Stimulated activated CD4-positive, alpha-beta T cell treated with anti-CD3 and anti-CD28 coated beads, TNF-alpha, amount 100 ng/mL, for 4 hours (primary cell): ENCODE results near the gene MOCOS.
"Not testable (repeated sequence)": the region's sequence is repeated elsewhere in the genome, so short reads cannot be mapped to it uniquely, and the experiment has no call there.

Experiments
- DNase-seq, 3 experiments: peaks; one replicate each; pipeline ENCODE4 v3.0.0-alpha.2; 2020; ENCODE audit warnings: low read depth in 3 of 3

MOCOS gene, protein sequence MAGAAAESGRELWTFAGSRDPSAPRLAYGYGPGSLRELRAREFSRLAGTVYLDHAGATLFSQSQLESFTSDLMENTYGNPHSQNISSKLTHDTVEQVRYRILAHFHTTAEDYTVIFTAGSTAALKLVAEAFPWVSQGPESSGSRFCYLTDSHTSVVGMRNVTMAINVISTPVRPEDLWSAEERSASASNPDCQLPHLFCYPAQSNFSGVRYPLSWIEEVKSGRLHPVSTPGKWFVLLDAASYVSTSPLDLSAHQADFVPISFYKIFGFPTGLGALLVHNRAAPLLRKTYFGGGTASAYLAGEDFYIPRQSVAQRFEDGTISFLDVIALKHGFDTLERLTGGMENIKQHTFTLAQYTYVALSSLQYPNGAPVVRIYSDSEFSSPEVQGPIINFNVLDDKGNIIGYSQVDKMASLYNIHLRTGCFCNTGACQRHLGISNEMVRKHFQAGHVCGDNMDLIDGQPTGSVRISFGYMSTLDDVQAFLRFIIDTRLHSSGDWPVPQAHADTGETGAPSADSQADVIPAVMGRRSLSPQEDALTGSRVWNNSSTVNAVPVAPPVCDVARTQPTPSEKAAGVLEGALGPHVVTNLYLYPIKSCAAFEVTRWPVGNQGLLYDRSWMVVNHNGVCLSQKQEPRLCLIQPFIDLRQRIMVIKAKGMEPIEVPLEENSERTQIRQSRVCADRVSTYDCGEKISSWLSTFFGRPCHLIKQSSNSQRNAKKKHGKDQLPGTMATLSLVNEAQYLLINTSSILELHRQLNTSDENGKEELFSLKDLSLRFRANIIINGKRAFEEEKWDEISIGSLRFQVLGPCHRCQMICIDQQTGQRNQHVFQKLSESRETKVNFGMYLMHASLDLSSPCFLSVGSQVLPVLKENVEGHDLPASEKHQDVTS

DNA sequence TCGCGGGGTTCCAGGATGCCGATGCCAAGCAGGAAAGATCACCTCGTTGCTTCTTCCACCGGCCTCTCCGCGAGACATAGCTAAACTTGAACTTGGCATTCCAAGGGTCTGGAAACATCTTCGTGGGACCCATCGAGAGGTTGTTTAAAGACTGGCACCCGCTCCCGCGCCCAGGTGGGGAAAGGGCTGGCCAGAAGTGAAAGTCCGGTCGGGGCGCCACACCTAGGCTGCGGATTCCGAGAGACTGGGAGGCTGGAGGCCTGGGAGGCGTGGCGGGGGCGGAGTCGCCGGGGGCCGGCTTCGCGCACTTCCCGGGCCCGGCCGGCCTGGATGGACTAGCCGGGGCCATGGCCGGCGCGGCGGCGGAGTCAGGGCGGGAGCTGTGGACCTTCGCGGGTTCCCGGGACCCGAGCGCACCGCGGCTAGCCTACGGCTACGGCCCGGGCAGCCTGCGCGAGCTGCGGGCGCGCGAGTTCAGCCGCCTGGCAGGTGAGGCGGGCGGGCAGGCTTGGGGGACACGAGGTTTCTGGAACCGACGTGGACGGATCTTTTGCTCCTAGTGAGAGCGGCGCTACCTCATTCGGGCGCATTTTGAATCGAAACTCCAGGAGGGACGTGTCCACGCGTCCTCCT, at the start of gene MOCOS:
TSS of gene MOCOS (plus strand) at position 305 of the 633 bp plus-strand sequence. CDS start at position 348, 43 bp downstream.
- peak in 2 of 3 experiments; percentile 12 to 16 for DNase-seq

DNA sequence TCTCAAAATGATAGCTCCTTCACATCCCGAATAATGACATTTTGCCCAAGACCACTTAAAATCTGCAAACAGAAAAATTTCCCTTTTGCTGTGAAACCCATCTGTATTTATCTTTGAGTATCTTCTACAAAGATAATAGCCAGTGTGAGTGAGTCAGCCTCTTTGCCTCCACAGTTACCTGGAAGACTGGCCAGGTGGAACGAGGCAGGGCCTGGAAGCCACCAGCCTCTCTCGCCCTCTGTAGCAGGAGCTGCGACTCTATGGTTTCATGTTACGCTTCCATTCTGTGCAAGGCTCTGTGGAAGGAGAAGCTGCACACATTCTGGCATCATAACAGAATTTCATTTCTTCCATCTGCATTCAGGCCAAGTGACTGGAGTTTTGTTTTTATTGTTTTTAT, 48.1 kb upstream of the MOCOS start:
- no peak for DNase-seq

DNA sequence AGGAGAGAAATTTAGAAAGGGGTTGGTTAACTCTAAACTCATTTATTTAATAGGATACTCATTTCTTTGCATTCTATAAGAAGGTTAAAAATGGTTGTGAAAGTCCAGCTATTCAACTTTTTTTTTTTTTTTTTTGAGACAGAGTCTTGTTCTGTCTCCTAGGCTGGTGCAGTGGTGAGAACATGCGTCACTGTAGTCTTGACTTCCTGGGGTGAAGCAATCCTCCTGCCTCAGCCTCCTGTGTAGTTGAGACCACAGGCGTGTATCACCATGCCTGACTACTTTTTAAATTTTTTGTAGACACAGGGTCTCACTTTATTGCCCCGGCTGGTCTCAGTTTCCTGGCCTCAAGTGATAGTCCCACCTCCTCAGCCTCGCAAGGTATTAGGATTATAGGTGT, 45.7 kb upstream of the MOCOS start:
- no peak for DNase-seq

DNA sequence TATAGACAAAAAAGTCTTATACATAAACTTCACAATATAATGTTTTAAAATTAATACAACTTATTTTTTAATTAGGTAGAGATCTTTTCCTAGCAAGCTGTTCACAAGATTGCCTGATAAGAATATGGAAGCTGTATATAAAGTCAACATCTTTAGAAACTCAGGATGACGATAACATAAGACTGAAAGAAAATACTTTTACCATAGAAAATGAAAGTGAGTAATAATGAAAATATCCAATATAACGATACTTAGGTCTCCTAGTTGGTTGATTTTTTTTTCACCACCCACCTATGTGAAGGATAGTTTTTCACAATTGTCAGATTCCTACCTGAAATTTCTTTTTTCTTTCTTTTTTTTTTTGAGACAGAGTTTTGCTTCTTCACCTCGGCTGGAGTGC, 44.5 kb upstream of the MOCOS start:
- no peak for DNase-seq

DNA sequence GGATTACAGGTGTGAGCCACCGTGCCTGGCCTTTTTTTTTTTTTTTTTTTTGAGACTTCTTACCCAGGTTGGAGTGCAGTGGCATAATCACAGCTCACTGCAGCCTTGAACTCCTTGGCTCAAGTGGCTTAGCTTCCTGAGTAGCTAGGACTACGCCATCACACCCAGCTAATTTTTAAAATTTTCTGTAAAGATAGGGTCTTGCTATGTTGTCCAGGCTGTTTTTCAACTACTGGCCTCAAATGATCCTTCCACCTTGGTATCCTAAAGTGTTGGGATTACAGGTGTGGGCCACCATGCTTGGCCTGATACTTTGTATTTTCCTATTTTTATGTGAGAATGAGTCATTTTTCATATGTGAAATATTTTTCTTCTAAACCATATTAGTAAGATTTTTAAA, 43.9 kb upstream of the MOCOS start:
- no peak for DNase-seq

DNA sequence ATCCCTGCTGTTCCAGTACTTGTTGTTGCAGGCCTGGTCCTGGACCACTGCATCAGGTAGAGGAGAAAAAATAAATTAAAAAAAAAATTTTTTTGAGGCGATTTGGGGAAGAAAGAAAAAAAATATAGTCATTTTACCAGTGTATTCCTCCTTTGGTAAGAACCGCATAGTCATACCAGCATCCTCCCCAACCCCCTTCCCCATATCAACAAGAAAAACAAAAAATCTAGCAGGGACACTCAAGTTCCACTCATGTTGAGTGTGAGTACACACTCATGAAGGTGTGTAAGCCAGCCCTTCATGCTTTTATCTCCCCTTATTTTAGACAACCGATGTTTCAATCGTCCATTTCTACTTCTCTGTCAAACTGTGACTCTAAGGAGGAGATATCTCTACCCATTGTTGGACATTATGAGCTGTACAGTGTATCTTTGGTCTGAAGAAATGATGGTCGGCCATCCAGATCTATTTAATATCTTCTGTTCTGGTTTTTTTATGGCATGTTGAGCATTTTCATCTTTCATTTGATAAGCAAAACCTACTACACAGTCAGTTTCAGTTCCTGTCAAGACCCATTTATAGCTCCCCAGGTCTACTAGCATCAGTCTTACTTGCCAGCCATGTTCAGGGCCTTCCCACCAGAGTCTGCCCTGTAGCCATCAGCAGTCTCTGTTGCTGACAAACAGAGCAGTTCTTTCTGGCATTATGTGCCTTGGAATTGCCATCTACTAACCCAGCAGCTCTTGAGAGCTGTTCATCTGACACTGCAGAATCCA, 37.6 kb upstream of the MOCOS start:
- DNase-seq: no peak

DNA sequence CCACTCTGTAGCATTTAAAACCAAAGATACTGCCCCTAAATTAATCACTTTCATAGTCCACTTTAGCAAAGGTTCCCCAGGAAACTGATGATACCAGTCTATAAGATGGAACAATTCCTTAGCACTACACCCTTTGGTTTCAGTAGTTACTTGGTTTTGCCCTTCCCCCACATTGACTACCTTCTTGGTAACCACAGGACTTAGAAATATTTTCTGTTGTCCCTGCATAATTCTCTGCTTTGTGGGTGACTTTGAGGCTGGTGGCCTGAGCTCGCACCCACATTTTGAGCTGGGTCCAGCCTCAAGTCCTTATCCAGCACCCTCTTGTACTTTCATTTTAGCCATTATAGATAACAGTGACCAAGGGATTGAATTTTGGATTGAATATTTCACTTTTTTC, 34.5 kb upstream of the MOCOS start:
- DNase-seq: no peak

DNA sequence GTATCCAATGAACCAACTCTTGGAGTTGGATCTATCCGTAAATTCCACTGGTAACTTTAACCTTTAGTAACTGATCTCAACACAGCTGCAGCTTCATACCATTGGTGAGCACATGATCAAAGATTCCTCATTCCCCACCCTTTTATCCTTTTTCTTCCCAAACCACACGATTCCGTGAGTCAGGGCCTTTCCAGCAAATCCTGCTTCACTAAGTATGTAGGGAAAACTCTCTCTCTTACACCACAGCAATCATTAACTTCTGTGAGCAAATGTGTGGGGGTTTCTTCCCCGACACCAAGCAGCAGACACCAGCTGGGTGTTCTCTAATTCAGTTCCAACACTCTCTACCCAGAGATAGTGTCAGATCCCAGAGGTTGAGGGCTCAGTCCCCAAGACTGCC, 34.1 kb upstream of the MOCOS start:
- DNase-seq: no peak

DNA sequence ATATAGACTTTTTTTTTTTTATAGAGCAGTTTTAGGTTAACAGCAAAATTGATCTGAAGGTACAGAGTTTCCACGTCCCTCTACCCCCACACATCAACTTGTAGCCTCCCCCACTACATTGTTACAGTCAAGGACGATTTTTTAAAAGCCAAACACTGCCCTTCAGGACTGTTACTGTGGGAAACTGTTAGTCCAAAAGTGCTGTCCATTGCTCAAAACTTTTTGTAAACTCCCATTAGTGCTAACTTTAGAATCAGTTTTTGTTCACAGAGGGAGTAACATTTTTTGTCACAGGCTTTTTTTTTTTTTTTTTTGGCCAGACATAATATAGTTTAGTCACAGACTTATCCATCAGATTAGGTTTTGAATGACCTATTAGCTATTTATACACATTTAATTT, 33.5 kb upstream of the MOCOS start:
- DNase-seq: no peak

DNA sequence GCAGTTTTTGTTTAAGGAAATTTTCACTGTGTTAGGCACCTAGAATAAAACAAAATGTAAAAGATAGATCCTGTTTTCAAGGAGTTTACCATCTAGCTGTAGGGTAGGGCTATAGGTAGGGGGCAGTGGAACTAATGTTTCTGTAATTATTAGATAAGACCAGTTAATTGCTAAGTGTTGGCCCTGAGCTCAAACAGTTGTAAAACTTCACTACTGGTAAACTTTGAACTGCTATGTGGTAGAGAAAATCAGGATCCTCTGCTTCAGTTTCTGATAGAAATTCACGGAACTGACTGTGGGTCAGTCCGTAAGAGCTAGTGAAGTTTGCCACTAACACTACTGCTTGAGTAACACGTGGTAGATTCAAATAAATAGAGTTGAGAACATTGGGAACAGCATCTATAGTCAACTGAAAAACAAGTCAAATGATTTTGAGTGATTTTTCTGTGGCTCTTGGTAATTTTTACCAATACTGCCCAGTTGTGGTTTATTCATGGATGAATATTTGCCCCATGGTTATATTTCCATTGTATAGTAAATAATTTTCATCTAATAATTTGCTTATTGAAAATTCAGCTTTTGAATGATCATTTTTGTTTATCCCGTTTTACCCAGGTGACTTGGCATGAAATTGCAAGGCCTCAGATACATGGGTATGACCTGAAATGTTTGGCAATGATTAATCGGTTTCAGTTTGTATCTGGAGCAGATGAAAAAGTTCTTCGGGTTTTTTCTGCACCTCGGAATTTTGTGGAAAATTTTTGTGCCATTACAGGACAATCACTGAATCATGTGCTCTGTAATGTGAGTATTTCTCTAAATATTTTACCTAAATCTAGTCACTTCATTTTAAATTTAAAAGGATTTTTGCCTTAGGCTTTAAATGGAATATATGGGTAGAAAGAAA, 31.2 kb upstream of the MOCOS start:
- no peak for DNase-seq

DNA sequence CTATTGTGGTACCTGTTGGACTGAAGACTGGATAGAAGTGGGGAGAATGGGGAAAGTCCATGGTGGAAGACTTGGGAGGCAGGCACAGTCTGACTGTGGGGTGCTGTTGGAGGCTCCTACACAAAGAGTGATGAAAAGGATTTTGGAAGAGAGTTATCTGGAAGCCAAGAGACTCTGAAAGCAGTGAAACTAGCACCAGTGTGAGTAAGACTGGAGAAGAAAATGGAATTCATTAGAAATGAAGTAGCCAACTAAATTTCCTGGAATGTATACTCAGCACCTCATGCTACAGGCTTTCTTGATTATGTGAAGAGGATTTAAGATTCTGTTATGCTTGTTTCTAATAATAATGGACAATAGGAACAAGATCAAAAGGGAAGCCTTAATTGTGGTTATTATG, 29.9 kb upstream of the MOCOS start:
- no peak for DNase-seq

DNA sequence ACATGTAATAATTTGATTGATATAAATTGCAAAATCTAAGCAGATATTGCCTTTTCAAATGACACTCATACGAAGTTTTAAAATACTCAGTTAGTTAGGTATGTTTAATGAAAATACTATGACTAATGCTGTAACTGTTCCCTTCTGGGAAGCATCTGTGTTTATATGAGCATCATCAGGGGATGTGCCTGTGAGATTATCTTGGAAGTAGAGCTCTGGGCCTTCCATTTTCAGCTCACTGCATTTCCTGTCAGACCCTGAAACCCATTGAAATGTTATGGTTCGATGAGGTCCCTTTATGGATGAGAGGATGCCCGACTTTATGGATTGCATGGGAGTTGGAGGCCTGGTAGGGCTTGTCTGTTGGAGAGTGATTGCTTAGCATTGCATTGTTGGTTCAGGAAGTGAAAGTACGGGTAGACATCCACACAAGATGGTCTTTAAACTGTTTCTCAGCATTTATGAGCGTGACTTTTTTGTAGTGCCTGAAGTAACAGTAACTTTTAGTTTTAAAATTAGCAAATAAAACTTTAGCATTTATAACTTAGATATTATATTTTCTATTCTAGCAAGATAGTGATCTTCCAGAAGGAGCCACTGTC, 28.9 kb upstream of the MOCOS start:
- DNase-seq: no peak

DNA sequence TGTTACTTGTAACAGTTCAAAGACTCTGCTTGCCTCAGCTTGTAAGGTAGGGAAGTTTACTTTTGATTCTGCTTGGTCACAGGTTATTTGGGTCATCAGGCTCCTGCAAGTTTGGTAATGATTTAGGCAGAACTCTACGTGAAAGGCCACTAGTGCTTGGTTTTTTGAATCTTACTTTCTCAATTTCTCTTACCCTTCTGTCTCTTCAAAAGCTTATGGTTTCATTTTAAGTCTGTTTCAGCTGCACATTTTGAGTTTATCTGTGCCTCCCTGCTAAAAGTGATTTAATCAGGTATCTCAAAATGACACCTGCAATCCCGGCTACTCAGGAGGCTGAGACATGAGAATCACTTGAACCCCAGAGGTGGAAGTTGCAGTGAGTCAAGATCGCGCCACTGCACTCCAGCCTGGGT, 26.3 kb upstream of the MOCOS start:
- no peak for DNase-seq

DNA sequence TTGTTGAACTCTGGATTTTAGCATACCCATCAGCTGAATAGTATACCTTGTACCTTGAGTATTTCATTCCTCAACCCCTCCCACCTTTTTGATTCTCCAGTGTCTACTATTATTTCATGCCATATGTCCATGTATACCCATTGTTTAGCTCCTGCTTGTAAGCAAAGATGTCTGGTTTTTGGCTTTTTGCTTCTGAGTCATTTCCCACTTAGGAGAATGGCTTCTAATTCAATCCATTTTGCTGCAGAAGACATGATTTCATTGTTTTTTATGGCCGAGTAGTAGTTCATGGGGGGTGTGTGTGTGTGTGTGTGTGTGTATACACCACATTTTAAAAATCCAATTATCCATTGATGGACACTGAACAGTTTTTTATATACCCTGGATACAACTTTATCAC, 24.3 kb upstream of the MOCOS start:
- DNase-seq: no peak

DNA sequence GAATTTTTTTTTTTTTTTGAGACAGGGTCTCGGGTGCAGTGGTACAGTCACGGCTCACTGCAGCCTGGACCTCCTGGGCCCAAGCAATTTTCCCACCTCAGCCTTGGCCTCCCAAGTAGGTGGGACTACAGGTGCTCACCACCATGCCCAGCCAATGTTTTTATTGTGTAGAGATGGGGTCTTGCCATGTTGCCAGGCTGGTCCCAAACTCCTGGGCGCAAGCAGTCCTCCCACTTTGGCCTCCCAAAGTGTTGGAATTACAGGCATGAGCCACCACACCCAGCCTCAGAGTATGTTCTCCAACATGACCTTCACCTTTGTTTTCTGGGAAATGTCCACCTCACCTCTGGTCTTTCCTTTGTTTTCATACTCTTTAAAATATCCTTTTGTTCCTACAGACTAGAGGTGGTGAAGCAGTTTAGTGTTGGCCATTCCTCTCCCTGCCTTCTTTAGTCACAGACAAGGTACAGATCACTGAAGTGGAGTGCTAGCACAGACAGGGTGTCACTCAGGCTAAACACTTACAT, 19.5 kb upstream of the MOCOS start:
- DNase-seq: no peak

DNA sequence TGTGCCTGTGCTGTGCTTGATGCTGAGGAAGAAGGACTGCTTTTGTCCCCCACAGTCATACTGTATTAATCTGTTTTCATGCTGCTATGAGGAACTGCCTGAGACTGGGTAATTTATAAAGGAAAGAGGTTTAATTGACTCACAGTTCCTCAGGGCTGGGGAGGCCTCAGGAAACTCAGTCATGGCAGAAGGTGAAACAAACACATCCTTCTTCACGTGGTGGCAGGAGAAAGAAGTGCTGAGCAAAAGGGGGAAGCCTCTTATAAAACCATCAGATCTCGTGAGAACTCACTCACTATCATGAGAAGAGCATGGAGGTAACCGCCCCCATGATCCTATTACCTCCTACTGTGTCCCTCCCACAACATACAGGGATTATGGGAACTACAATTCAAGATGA, 19.0 kb upstream of the MOCOS start:
- DNase-seq: not testable (repeated sequence)

DNA sequence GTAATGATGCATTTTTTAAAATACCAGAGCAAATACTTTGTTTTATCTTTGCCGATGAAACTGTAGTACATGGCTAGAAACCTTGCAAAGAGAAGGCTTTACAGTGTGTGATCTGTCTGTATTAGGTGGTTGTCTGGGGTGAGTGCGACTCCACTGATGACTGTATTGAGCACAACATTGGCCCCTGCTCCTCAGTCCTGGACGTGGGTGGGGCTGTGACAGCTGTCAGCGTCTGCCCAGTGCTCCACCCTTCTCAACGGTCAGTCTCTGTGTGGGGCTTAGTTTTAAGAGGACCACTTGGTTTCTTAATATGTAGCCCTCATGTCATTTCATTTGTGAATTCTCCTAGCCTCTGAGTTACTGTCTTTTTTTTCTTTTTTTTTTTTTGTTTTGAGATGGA, 17.4 kb upstream of the MOCOS start:
- DNase-seq: no peak

DNA sequence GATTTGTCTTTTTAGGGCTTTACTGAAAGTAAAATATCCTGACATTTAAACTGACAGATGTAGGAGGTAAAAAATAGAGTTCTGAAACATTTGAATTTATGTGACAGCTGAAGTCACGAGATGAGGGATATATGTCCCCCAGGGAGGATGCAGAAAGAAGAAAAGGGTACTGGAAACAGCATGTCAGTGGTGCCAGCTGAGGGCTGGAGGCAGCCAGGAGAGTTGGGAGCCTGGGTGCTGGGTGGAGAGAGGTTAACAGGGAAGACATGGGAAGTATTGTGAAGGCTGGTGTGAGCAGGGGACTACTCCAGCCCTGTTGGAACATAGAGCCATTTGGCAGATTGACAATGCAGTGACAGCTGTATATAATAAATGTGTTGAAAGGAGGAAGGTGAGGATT, 11.8 kb upstream of the MOCOS start:
- DNase-seq: no peak

DNA sequence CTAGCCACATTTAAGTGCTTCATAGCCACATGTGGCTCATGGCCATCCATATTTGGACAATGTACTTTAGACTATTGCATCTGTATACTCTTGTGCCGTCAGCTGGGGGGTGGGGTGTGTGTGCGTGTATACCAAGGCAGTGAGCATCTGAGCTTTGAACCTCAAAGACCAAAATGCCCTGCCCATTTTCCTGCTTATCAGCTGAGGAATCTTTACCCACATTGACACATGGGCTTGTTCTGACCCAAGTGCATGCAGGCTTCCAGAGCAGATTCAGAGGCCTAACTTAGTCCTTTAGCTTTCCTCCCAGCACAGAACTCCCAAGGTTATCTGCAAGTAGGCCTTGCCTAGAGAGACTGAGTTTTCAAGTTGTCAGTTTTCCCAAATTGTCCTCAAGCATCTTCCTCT, 11.1 kb upstream of the MOCOS start:
- no peak for DNase-seq

DNA sequence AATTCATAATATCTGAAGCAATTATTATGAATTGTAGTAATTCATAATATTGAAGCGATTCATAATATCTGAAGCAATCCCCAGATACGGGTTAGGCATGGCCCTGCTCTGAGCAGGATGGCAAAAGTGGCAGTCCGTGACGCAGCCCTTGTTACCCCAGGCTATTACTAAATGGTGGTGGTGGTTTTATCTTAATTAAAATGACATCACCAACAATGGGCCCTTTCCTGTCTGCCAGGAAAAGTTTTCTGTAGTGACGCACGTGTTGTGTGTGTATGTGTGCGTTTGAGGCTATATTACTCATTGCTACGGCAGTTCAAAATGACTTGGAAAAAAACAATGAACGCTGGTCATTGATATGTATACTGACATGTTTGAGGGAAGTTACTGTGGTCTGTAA, 10.6 kb upstream of the MOCOS start:
- no peak for DNase-seq
